MM.1S (cell line): ENCODE results near the gene JAK3.

Experiments
- DNase-seq: peaks from one replicate; pipeline ENCODE4 v3.0.0-alpha.2; 2015
- H2AFZ ChIP-seq: fragments of 300-600 bp; sonication (generic); 2 replicates; pipeline ENCODE4 v1.6.0; 2016; ENCODE audit warnings: antibody characterized with exemption, low read length
- H3F3A ChIP-seq: fragments of 300-600 bp; sonication (generic); 2 replicates; pipeline ENCODE4 v1.6.1; 2016; ENCODE audit warnings: mild to moderate bottlenecking, antibody characterized with exemption, low read length, moderate library complexity, mixed read lengths; ENCODE audit not compliant: insufficient read depth
- H3K27ac ChIP-seq: fragments of 300-600 bp; sonication (generic); 2 replicates; pipeline ENCODE4 v1.5.1; 2016; ENCODE audit warnings: mild to moderate bottlenecking, low read length
- H3K27me3 ChIP-seq: fragments of 300-600 bp; sonication (generic); replicated peaks from 2 replicates; pipeline ENCODE4 v1.6.0; 2016; ENCODE audit warnings: low read length; ENCODE audit not compliant: insufficient read depth
- H3K36me3 ChIP-seq: fragments of 300-600 bp; sonication (generic); replicated peaks from 2 replicates; pipeline ENCODE4 v1.6.1; 2016; ENCODE audit warnings: mild to moderate bottlenecking, low read length, mixed read lengths; ENCODE audit not compliant: insufficient read depth
- H3K4me1 ChIP-seq: fragments of 300-600 bp; sonication (generic); 2 replicates; pipeline ENCODE4 v1.6.1; 2016; ENCODE audit warnings: low read length, mixed read lengths
- H3K4me2 ChIP-seq: fragments of 300-600 bp; sonication (generic); 2 replicates; pipeline ENCODE4 v1.6.0; 2016; ENCODE audit warnings: low read depth, low read length
- H3K4me3 ChIP-seq: fragments of 300-600 bp; sonication (generic); 2 replicates; pipeline ENCODE4 v1.5.1; 2016; ENCODE audit warnings: low read length, mixed read lengths
- H3K79me2 ChIP-seq: fragments of 300-600 bp; sonication (generic); 2 replicates; pipeline ENCODE4 v1.6.1; 2016; ENCODE audit warnings: mixed run types, low read length, mixed read lengths
- H3K9ac ChIP-seq: fragments of 300-600 bp; sonication (generic); 2 replicates; pipeline ENCODE4 v1.6.1; 2016; ENCODE audit warnings: low read length, mixed read lengths
- H3K9me2 ChIP-seq: fragments of 300-600 bp; sonication (generic); replicated peaks from 2 replicates; pipeline ENCODE4 v1.6.1; 2016; ENCODE audit warnings: mild to moderate bottlenecking, low read length, mixed read lengths; ENCODE audit not compliant: insufficient read depth
- H3K9me3 ChIP-seq: fragments of 300-600 bp; sonication (generic); replicated peaks from 2 replicates; pipeline ENCODE4 v1.6.1; 2016; ENCODE audit warnings: mild to moderate bottlenecking, low read length, mixed read lengths; ENCODE audit not compliant: insufficient read depth
- H4K20me1 ChIP-seq: fragments of 300-600 bp; sonication (generic); 2 replicates; pipeline ENCODE4 v1.6.1; 2016; ENCODE audit warnings: mild to moderate bottlenecking, low read length, moderate library complexity, mixed read lengths; ENCODE audit not compliant: insufficient read depth
- EZH2 ChIP-seq: fragments of 300-600 bp; sonication (generic); optimal IDR thresholded peaks from 2 replicates; pipeline ENCODE3; 2017; ENCODE audit warnings: low read depth, mild to moderate bottlenecking, antibody characterized with exemption, low read length, mixed read lengths
- EZH2phosphoT487 ChIP-seq: fragments of 300-600 bp; sonication (generic); IDR thresholded peaks from 2 replicates; pipeline ENCODE4 v1.6.1; 2018; ENCODE audit warnings: antibody characterized with exemption, low read length
- TF ChIP-seq, protein P1 (sequence below): fragments of 300-600 bp; sonication (generic); IDR thresholded peaks from 2 replicates; pipeline ENCODE4 v1.5.1; 2016; ENCODE audit warnings: antibody characterized with exemption, low read length, mixed read lengths

The JAK3 gene

GRCh38 chr19:17796838-17797423 lies 50.9 kb downstream of the JAK3 start:
- Histone ChIP-seq H3K4me2 (no peak overlapping the region), H4K20me1 (no peaks in the 10 kb centered on the region), H3K9ac (no peak overlapping the region), H3K9me2 (no peaks in the 10 kb centered on the region), H3K27me3 (peaks cover 73% of the 10 kb centered on the region), H3K27ac (no peak overlapping the region), H3F3A (no peaks in the 10 kb centered on the region), H3K36me3 (no peaks in the 10 kb centered on the region), H3K79me2 (no peaks in the 10 kb centered on the region), H2AFZ (no peak overlapping the region), H3K4me1 (0 out of 2 replicates have a peak, but pooled peaks cover 3% of the 10 kb centered on the region), H3K9me3 (no peaks in the 10 kb centered on the region), H3K4me3 (no peak overlapping the region)
- no peak for TF ChIP-seq EZH2phosphoT487
- TF ChIP-seq, protein P1, sequence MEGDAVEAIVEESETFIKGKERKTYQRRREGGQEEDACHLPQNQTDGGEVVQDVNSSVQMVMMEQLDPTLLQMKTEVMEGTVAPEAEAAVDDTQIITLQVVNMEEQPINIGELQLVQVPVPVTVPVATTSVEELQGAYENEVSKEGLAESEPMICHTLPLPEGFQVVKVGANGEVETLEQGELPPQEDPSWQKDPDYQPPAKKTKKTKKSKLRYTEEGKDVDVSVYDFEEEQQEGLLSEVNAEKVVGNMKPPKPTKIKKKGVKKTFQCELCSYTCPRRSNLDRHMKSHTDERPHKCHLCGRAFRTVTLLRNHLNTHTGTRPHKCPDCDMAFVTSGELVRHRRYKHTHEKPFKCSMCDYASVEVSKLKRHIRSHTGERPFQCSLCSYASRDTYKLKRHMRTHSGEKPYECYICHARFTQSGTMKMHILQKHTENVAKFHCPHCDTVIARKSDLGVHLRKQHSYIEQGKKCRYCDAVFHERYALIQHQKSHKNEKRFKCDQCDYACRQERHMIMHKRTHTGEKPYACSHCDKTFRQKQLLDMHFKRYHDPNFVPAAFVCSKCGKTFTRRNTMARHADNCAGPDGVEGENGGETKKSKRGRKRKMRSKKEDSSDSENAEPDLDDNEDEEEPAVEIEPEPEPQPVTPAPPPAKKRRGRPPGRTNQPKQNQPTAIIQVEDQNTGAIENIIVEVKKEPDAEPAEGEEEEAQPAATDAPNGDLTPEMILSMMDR: no peak
- no peak for TF ChIP-seq EZH2
- DNase-seq: no peak

- H3K9ac ChIP-seq: no peak overlapping the region
- H3K36me3 ChIP-seq: no peaks in the 10 kb centered on the region
- H4K20me1 ChIP-seq: no peaks in the 10 kb centered on the region
- no peak for DNase-seq
- H2AFZ ChIP-seq: no peak overlapping the region
- no peak overlapping the region for H3K27ac ChIP-seq
- no peaks in the 10 kb centered on the region for H3K9me3 ChIP-seq
- no peak for TF ChIP-seq EZH2phosphoT487
- TF ChIP-seq EZH2: no peak
- TF ChIP-seq, protein P1: no peak
- H3K4me2 ChIP-seq: no peak overlapping the region
- peaks cover 78% of the 10 kb centered on the region for H3K27me3 ChIP-seq
- H3K4me1 ChIP-seq: 0 out of 2 replicates have a peak, but pooled peaks cover 3% of the 10 kb centered on the region
- H3K79me2 ChIP-seq: no peaks in the 10 kb centered on the region
- no peaks in the 10 kb centered on the region for H3K9me2 ChIP-seq
- no peaks in the 10 kb centered on the region for H3F3A ChIP-seq
- no peak overlapping the region for H3K4me3 ChIP-seq
Observed at GRCh38 chr19:17796013-17796837, 51.6 kb downstream of the JAK3 start.

DNA sequence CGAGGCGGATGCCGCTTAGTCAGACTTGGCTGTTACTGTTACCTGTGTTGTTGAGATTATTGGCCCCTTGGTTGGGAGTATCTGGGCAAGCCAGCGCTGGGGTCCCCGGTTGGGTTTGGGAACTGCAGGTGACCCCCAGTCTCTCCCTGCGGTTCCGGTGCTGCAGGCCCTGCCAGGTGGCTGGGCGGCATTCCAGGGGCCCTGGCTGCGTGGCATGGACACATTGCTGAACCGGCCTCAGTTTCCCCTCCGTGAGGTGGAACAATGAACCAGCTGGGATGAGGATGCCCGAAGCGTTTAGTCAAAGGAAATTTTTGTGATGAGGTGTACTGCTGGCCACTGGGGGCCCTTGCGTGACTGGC lies 52.3 kb downstream of the JAK3 start:
- Histone ChIP-seq H3K9me2 (no peaks in the 10 kb centered on the region), H3K36me3 (no peaks in the 10 kb centered on the region), H3K79me2 (no peaks in the 10 kb centered on the region), H3F3A (no peaks in the 10 kb centered on the region), H3K27me3 (peaks cover 78% of the 10 kb centered on the region), H3K4me3 (no peak overlapping the region), H4K20me1 (no peaks in the 10 kb centered on the region), H3K27ac (no peak overlapping the region), H3K4me2 (no peak overlapping the region), H2AFZ (no peak overlapping the region), H3K9me3 (no peaks in the 10 kb centered on the region), H3K9ac (no peak overlapping the region), H3K4me1 (0 out of 2 replicates have a peak, but pooled peaks cover 3% of the 10 kb centered on the region)
- TF ChIP-seq EZH2 (no peak), EZH2phosphoT487 (no peak)
- TF ChIP-seq, protein P1: no peak
- no peak for DNase-seq
